H9 (cell line): Measurements from ENCODE around the gene ZNF674. TPM values are rescaled to one million over a fixed set of nuclear protein-coding genes. Genes with fewer than 3 reads are reported as not detected.

Experiments
- DNase-seq: peaks from one replicate; pipeline ENCODE4 v3.0.0-alpha.2; 2017
- H2AFZ ChIP-seq: one replicate; pipeline ENCODE4 v1.6.1; 2013; ENCODE audit warnings: mild to moderate bottlenecking, low read length, control low read depth, moderate library complexity
- H2AK5ac ChIP-seq: 2 replicates; pipeline ENCODE4 v1.6.1; 2013; ENCODE audit warnings: low read length, control low read depth, mixed read lengths; ENCODE audit not compliant: insufficient read length
- H2BK120ac ChIP-seq: one replicate; pipeline ENCODE4 v1.6.1; 2013; ENCODE audit warnings: low read depth, mild to moderate bottlenecking, low read length, control low read depth, inconsistent platforms; ENCODE audit not compliant: poor library complexity, severe bottlenecking
- H2BK12ac ChIP-seq: 2 replicates; pipeline ENCODE4 v1.6.1; 2013; ENCODE audit warnings: low read length, control low read depth, mixed read lengths, low read depth; ENCODE audit not compliant: insufficient read length
- H2BK15ac ChIP-seq: 2 replicates; pipeline ENCODE4 v1.6.1; 2013; ENCODE audit warnings: low read depth, low read length, control low read depth
- H2BK20ac ChIP-seq: one replicate; pipeline ENCODE4 v1.6.1; 2013; ENCODE audit warnings: low read depth, mild to moderate bottlenecking, low read length, control low read depth, inconsistent platforms; ENCODE audit not compliant: poor library complexity, severe bottlenecking
- H2BK5ac ChIP-seq: 2 replicates; pipeline ENCODE4 v1.6.1; 2013; ENCODE audit warnings: low read length, control low read depth, mixed read lengths; ENCODE audit not compliant: insufficient read length
- H3K14ac ChIP-seq: 2 replicates; pipeline ENCODE4 v1.6.1; 2013; ENCODE audit warnings: low read length, control low read depth; ENCODE audit not compliant: insufficient read depth
- H3K18ac ChIP-seq: 2 replicates; pipeline ENCODE4 v1.6.1; 2013; ENCODE audit warnings: low read depth, mild to moderate bottlenecking, mixed read lengths, low read length, control low read depth; ENCODE audit not compliant: insufficient read length
- H3K23ac ChIP-seq: 2 replicates; pipeline ENCODE4 v1.6.1; 2013; ENCODE audit warnings: low read length, control low read depth, mixed read lengths, low read depth; ENCODE audit not compliant: insufficient read length
- H3K23me2 ChIP-seq: 2 replicates; pipeline ENCODE4 v1.6.1; 2013; ENCODE audit warnings: low read depth, mild to moderate bottlenecking, mixed read lengths, low read length, control low read depth; ENCODE audit not compliant: insufficient read length, poor library complexity, severe bottlenecking
- H3K27ac ChIP-seq: 2 replicates; pipeline ENCODE4 v1.5.1; 2013; ENCODE audit warnings: low read length, control low read depth, mixed read lengths, low read depth; ENCODE audit not compliant: insufficient read length
- H3K27me3 ChIP-seq: 2 replicates; pipeline ENCODE4 v1.6.1; 2013; ENCODE audit warnings: low read length, control low read depth, inconsistent platforms; ENCODE audit not compliant: insufficient read depth
- H3K4ac ChIP-seq: 2 replicates; pipeline ENCODE4 v1.6.1; 2013; ENCODE audit warnings: low read depth, mild to moderate bottlenecking, control low read depth, inconsistent platforms, low read length, moderate library complexity
- H3K4me1 ChIP-seq: 2 replicates; pipeline ENCODE4 v1.6.1; 2013; ENCODE audit warnings: low read length, control low read depth, inconsistent platforms; ENCODE audit not compliant: insufficient read depth
- H3K4me2 ChIP-seq: 2 replicates; pipeline ENCODE4 v1.6.1; 2013; ENCODE audit warnings: low read length, control low read depth, mixed read lengths; ENCODE audit not compliant: insufficient read length, insufficient read depth
- H3K56ac ChIP-seq: 2 replicates; pipeline ENCODE4 v1.6.1; 2013; ENCODE audit warnings: low read depth, mild to moderate bottlenecking, mixed read lengths, low read length, control low read depth; ENCODE audit not compliant: insufficient read length
- H3K79me1 ChIP-seq: 2 replicates; pipeline ENCODE4 v1.6.1; 2013; ENCODE audit warnings: low read depth, mild to moderate bottlenecking, moderate library complexity, low read length, control low read depth, inconsistent platforms; ENCODE audit not compliant: insufficient read depth, poor library complexity, severe bottlenecking
- H3K79me2 ChIP-seq: 2 replicates; pipeline ENCODE4 v1.6.1; 2013; ENCODE audit warnings: low read length, control low read depth, inconsistent platforms; ENCODE audit not compliant: insufficient read depth
- H3K9ac ChIP-seq: 2 replicates; pipeline ENCODE4 v1.6.1; 2013; ENCODE audit warnings: low read length, control low read depth, mixed read lengths; ENCODE audit not compliant: insufficient read length; ENCODE audit errors: extremely low read depth
- H3K9me3 ChIP-seq: one replicate; pipeline ENCODE4 v1.6.1; 2013; ENCODE audit warnings: low read depth, low read length, inconsistent platforms; ENCODE audit not compliant: control insufficient read depth
- H3T11ph ChIP-seq: one replicate; pipeline ENCODE4 v1.6.1; 2013; ENCODE audit warnings: mild to moderate bottlenecking, low read length, control low read depth, inconsistent platforms
- H4K20me1 ChIP-seq: one replicate; pipeline ENCODE4 v1.6.1; 2013; ENCODE audit not compliant: control insufficient read depth, insufficient read length, insufficient read depth
- H4K5ac ChIP-seq: 2 replicates; pipeline ENCODE4 v1.6.1; 2013; ENCODE audit warnings: low read depth, mild to moderate bottlenecking, mixed read lengths, low read length, control low read depth; ENCODE audit not compliant: insufficient read length
- H4K8ac ChIP-seq: replicated peaks from 2 replicates; pipeline ENCODE4 v1.6.1; 2013; ENCODE audit warnings: low read length, control low read depth, mixed read lengths, low read depth; ENCODE audit not compliant: insufficient read length
- H4K91ac ChIP-seq: 2 replicates; pipeline ENCODE4 v1.6.1; 2013; ENCODE audit warnings: low read depth, mild to moderate bottlenecking, moderate library complexity, mixed read lengths, low read length, control low read depth; ENCODE audit not compliant: insufficient read length
- H3K27ac Mint-ChIP-seq, 3 experiments: 2 replicates in 2 of 3; 3 replicates in 1 of 3; pipeline ENCODE4 v1.8.0; 2020 to 2021; ENCODE audit warnings: mixed read lengths in 3 of 3, mild to moderate bottlenecking in 1 of 3, moderate library complexity in 1 of 3
- H3K27me3 Mint-ChIP-seq: 2 replicates; pipeline ENCODE4 v1.8.0; 2021; ENCODE audit warnings: low read depth, mild to moderate bottlenecking, moderate library complexity, mixed read lengths
- H3K36me3 Mint-ChIP-seq, 3 experiments: 2 replicates in 2 of 3; 3 replicates in 1 of 3; pipeline ENCODE4 v1.8.0; 2020 to 2021; ENCODE audit warnings: low read depth in 3 of 3, mixed read lengths in 3 of 3; ENCODE audit not compliant: insufficient read depth in 1 of 3
- H3K4me1 Mint-ChIP-seq, 2 experiments: 2 replicates each; pipeline ENCODE4 v1.8.0; 2020; ENCODE audit warnings: mixed read lengths in 2 of 2
- H3K4me3 Mint-ChIP-seq, 2 experiments: 2 replicates in 1 of 2; 3 replicates in 1 of 2; pipeline ENCODE4 v1.8.0; 2020 to 2021; ENCODE audit warnings: mild to moderate bottlenecking in 2 of 2, mixed read lengths in 2 of 2, moderate library complexity in 1 of 2
- H3K9me3 Mint-ChIP-seq, 2 experiments: 2 replicates in 1 of 2; 3 replicates in 1 of 2; pipeline ENCODE4 v1.8.0; 2020; ENCODE audit warnings: mild to moderate bottlenecking in 2 of 2, mixed read lengths in 2 of 2, moderate library complexity in 1 of 2
- WGBS: extraction: QIAGEN DNeasy Blood & Tissue Kit; methylation state at CpG from one replicate; pipeline ENCODE4 v1.1.7; 2013; ENCODE audit warnings: missing lambda C conversion rate, low lambda C conversion rate, mixed read lengths; ENCODE audit not compliant: insufficient read length; ENCODE audit errors: extremely low coverage; 5-methylcytosine and 5-hydroxymethylcytosine counted together
- total RNA-seq: library from RNA; stranded (reverse); gene quantifications from 2 replicates; pipeline ENCODE4 v1.2.1, GENCODE V29; 2021
- TF ChIP-seq, protein P1 (sequence below): fragments of 200-600 bp; sonication (generic); conservative IDR thresholded peaks from 3 replicates; pipeline ENCODE4 v1.8.0; 2021; ENCODE audit warnings: antibody characterized with exemption, mild to moderate bottlenecking

The ZNF674 gene
- total RNA-seq, 1 experiment from 2014 or later = 10.1 TPM

- no peak overlapping the region for H3K23ac ChIP-seq
- H2BK120ac ChIP-seq = no peak overlapping the region
- H3K27me3 ChIP-seq = no peaks in the 10 kb centered on the region; the same call in 1 of the 2 replicates
- H3K4me1 ChIP-seq = no peaks in the 10 kb centered on the region; the same call in 1 of the 2 replicates
- H3K14ac ChIP-seq = no peak overlapping the region
- no peak overlapping the region for H3K27ac ChIP-seq
- H3K23me2 ChIP-seq = peaks cover 5% of the 10 kb centered on the region
- H3K56ac ChIP-seq = no peak overlapping the region
- no peak overlapping the region for H4K91ac ChIP-seq
- WGBS = no CpG with 5 or more reads among the region's 107 CpGs
- no peak overlapping the region for H4K5ac ChIP-seq
- no peak overlapping the region for H3K4ac ChIP-seq
- TF ChIP-seq, protein P1, sequence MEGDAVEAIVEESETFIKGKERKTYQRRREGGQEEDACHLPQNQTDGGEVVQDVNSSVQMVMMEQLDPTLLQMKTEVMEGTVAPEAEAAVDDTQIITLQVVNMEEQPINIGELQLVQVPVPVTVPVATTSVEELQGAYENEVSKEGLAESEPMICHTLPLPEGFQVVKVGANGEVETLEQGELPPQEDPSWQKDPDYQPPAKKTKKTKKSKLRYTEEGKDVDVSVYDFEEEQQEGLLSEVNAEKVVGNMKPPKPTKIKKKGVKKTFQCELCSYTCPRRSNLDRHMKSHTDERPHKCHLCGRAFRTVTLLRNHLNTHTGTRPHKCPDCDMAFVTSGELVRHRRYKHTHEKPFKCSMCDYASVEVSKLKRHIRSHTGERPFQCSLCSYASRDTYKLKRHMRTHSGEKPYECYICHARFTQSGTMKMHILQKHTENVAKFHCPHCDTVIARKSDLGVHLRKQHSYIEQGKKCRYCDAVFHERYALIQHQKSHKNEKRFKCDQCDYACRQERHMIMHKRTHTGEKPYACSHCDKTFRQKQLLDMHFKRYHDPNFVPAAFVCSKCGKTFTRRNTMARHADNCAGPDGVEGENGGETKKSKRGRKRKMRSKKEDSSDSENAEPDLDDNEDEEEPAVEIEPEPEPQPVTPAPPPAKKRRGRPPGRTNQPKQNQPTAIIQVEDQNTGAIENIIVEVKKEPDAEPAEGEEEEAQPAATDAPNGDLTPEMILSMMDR = no peak
- H2BK20ac ChIP-seq = no peak overlapping the region
- peak overlapping the region; percentile 71 for H3K4me2 ChIP-seq
- H3K9ac ChIP-seq = no peak overlapping the region
- H2BK15ac ChIP-seq = no peak overlapping the region
- no peak overlapping the region for H2AK5ac ChIP-seq
- peak overlapping the region; percentile 7 for H3K18ac ChIP-seq
- H4K8ac ChIP-seq = no peak overlapping the region
- H3K27ac Mint-ChIP-seq = no peak overlapping the region; a peak in 1 of 7 replicates
- H2BK12ac ChIP-seq = no peak overlapping the region
- peaks cover 15% of the 10 kb centered on the region; the same call in 1 of the 2 replicates for H3K79me2 ChIP-seq
- H2AFZ ChIP-seq = no peak overlapping the region
- H2BK5ac ChIP-seq = no peak overlapping the region
- H3K9me3 ChIP-seq = peaks cover 3% of the 10 kb centered on the region
- no peaks in the 10 kb centered on the region for H3K79me1 ChIP-seq
- H3K36me3 Mint-ChIP-seq = peaks cover 16 to 35% (median 17%) of the 10 kb centered on the region in 3 experiments; a peak in 6 of 7 replicates
- peaks cover 12 to 21% of the 10 kb centered on the region in 2 experiments for H3K4me1 Mint-ChIP-seq
- peaks cover 65 to 71% of the 10 kb centered on the region in 2 experiments for H3K9me3 Mint-ChIP-seq
- DNase-seq = peak; percentile 79
- H3T11ph ChIP-seq = no peak overlapping the region
- H4K20me1 ChIP-seq = no peaks in the 10 kb centered on the region
- peaks cover 6% of the 10 kb centered on the region for H3K27me3 Mint-ChIP-seq
- peak overlapping the region; percentile 72 to 82 for H3K4me3 Mint-ChIP-seq
Observed at GRCh38 chrX:46573892-46574773, 28.9 kb upstream of the ZNF674 start.
